ENCODE data around the gene PPARA.

- TF ChIP-seq, protein P1, sequence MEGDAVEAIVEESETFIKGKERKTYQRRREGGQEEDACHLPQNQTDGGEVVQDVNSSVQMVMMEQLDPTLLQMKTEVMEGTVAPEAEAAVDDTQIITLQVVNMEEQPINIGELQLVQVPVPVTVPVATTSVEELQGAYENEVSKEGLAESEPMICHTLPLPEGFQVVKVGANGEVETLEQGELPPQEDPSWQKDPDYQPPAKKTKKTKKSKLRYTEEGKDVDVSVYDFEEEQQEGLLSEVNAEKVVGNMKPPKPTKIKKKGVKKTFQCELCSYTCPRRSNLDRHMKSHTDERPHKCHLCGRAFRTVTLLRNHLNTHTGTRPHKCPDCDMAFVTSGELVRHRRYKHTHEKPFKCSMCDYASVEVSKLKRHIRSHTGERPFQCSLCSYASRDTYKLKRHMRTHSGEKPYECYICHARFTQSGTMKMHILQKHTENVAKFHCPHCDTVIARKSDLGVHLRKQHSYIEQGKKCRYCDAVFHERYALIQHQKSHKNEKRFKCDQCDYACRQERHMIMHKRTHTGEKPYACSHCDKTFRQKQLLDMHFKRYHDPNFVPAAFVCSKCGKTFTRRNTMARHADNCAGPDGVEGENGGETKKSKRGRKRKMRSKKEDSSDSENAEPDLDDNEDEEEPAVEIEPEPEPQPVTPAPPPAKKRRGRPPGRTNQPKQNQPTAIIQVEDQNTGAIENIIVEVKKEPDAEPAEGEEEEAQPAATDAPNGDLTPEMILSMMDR (IDR thresholded peaks at IDR 0.05): no peak
- TF ChIP-seq POLR2AphosphoS5 (IDR thresholded peaks at IDR 0.05; ENCODE audit: low read depth, low read length): no peak
These were observed 126.2 kb downstream of the PPARA start for GRCh38 chr22:46276563-46276962.

All from Panc1 (cell line).